Epithelial cell of esophagus (primary cell): Measurements from ENCODE around the gene PHLDB1.

ENCODE experiments used
- DNase-seq: peaks from one replicate; pipeline ENCODE4 v3.0.0; 2010; ENCODE audit warnings: low read depth
- H3K4me3 ChIP-seq: 2 replicates; pipeline ENCODE4 v1.5.1; 2011; ENCODE audit warnings: mild to moderate bottlenecking, low read length, control low read depth
- TF ChIP-seq, protein P1 (sequence below): IDR thresholded peaks from 2 replicates; pipeline ENCODE4 v1.5.1; 2011; ENCODE audit warnings: low read depth, mild to moderate bottlenecking, low read length, control low read depth, inconsistent platforms; ENCODE audit not compliant: insufficient read depth; ENCODE audit errors: missing control alignments

Gene PHLDB1

DNA sequence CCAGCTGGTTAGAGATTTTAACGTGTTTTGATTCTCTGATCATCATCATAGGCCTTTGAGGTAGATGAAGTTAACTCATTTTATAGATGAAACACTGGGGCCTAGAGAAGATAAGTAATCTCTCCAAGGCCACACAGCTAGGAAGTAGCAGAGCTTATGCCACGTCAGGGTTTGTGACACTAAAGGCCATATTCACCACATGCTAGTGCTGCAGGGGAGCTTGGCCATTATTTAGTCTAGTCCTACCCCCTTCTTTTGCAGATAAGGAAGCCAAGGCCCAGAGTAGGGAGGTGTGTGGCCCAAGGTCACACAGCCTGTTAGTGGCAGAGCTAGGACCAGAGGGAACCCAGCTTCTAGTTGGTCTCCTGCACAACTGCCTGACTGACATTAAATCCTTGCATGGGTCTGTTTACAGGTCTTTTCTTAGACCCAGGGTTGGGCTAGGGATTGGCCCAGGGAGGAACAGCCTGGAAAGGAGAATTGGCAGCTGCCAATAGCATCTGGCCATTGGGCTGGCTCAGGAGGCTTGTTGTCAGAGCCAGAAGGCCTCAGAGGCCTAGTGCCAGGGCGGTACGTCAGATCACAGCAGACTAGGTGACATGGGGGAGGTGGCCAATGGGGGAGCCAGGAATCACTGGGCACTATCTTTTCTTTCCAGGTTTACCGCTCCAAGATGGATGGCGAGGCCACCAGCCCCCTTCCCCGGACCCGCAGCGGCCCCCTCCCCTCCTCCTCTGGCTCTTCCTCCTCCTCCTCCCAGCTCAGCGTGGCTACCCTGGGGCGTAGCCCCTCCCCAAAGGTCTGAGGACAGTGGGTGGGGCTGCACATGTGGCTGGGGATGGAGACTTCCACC, 36.0 kb downstream of the PHLDB1 start:
- TF ChIP-seq, protein P1, sequence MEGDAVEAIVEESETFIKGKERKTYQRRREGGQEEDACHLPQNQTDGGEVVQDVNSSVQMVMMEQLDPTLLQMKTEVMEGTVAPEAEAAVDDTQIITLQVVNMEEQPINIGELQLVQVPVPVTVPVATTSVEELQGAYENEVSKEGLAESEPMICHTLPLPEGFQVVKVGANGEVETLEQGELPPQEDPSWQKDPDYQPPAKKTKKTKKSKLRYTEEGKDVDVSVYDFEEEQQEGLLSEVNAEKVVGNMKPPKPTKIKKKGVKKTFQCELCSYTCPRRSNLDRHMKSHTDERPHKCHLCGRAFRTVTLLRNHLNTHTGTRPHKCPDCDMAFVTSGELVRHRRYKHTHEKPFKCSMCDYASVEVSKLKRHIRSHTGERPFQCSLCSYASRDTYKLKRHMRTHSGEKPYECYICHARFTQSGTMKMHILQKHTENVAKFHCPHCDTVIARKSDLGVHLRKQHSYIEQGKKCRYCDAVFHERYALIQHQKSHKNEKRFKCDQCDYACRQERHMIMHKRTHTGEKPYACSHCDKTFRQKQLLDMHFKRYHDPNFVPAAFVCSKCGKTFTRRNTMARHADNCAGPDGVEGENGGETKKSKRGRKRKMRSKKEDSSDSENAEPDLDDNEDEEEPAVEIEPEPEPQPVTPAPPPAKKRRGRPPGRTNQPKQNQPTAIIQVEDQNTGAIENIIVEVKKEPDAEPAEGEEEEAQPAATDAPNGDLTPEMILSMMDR: no peak
- no peak for DNase-seq
- H3K4me3 ChIP-seq: no peak overlapping the region

DNA sequence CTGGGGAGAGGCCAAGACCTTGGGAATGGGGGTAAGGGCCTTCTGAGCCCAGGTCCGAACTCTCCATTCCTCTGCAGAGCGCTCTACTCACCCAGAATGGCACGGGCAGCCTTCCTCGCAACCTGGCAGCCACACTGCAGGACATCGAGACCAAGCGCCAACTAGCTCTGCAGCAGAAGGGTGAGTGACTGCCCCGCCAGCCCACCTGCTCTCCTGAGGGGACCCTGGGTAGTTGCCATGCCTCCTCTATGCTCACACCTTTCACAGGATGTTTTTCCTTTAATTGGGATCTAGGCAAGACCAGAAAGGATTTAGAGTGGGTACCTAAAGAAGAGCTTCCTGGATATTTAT, 36.6 kb downstream of the PHLDB1 start:
- H3K4me3 ChIP-seq: no peak overlapping the region
- no peak for DNase-seq
- TF ChIP-seq, protein P1: no peak

DNA sequence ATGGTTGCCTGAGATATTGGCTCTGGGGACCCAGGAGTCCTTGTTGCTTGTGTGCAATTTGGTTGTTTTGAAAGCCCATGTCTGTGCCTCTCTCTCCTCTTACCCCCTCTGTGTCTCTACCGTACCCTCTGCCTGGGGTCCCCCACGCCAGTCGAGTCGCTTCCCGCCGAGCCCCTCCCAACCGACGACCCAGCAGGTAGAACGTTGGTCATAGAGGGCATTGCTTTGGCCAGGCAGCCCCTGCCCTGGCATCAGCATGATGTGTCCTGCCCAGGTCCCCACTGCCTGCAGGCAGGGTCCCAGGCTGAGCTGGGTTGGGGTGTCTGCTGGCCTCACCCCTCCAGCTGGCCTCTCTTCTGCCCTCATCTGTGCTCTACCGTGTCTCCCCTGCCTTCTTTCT, 37.1 kb downstream of the PHLDB1 start:
- DNase-seq: no peak
- H3K4me3 ChIP-seq: no peak overlapping the region
- TF ChIP-seq, protein P1: no peak

DNA sequence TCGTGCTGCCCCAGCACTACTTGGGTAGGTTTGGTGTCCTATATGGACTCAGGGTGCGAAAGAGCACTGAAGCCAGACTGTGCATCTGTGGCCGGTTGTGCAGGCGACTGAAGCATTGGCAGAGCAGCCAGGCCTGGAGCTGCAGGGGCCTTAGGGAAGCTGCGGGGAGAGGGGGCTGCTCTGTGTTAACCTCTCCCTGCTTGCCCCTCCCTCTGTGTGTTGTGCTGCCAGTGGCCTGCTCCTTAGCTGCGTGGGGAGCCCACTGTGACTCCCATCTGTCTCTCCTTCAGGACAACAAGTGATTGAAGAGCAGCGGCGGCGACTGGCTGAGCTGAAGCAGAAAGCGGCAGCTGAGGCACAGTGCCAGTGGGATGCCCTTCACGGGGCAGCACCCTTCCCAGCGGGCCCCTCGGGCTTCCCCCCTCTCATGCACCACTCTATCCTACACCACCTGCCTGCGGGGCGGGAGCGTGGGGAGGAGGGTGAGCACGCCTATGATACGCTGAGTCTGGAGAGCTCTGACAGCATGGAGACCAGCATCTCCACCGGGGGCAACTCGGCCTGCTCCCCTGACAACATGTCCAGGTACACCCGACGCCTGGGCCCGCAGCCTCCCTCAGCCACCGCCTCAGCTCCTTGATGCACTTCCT, 37.8 kb downstream of the PHLDB1 start:
- H3K4me3 ChIP-seq: no peak overlapping the region
- DNase-seq: no peak
- TF ChIP-seq, protein P1: no peak

DNA sequence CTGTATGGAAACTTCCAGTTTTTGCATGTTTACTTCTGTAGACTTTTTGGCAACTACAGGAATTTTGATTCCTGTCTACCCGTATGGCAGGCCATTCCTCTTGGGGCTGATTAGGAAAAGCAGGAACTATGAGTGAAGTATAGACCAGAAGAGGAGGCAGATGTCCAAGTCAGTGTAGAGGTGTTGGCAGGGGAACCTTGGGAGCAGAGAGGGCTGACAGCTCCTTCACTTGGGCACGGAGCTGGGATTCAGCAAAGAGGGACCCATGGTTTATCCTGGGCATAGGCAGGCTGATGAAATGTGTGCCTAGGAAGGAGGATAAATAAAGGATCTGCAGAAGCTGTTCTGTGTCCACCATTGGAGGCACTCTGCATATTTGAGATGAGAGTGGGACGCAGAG, 39.0 kb downstream of the PHLDB1 start:
- TF ChIP-seq, protein P1: no peak
- DNase-seq: no peak
- no peak overlapping the region for H3K4me3 ChIP-seq

DNA sequence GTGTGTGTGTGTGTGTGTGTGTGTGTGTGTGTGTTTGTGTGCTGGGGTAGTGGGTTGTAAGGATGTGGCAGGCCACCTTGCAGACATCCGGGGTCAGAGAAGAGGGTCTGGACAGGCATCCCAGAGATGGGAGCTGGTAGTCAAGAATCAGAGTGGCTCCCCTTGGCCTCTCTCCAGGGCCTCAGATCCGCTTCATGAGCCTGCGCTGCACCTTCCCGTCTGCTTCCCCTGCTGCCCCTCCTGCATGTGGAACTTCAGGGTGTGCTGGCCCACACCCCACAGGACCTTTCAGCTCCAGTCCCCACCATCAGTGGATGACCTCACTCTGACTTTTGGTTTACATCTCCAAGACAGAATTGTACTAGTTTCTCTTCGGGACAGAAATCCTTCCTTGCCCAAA, 40.9 kb downstream of the PHLDB1 start:
- H3K4me3 ChIP-seq: no peak overlapping the region
- TF ChIP-seq, protein P1: no peak

More for the DNA sequence above, 40.9 kb downstream of the PHLDB1 start:
- no peak for DNase-seq
